ENCODE measurements around the gene KRT40.
"Not testable (repeated sequence)": the region's sequence is repeated elsewhere in the genome, so short reads cannot be mapped to it uniquely, and the experiment has no call there.

Gene KRT40

DNA sequence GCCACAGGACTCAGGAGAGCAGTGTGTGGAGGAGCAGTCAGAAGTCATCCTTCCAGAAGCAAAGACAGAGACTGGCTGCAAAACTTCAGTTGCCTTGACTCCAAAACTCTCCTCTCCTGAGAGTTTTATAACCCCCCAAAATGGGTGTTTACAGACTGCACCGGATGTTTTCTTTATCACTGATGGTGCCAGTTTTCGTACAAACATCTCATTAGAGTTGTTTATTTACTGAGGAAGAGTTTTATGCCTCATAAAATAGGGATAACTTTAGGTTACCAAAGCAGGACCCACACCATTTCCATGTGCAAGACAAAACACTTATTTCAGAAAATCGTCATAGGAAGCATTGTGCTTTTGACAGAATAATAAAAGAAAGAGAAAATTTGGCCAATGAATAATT is at the start of gene KRT40:
Gene KRT40 (minus strand): TSS at position 101 of the 400 bp plus-strand sequence. CDS start 53 bp downstream, at position 48.
- FAIRE-seq (no peak), DNase-seq (ENCODE audit: low spot score) (no peak)

DNA sequence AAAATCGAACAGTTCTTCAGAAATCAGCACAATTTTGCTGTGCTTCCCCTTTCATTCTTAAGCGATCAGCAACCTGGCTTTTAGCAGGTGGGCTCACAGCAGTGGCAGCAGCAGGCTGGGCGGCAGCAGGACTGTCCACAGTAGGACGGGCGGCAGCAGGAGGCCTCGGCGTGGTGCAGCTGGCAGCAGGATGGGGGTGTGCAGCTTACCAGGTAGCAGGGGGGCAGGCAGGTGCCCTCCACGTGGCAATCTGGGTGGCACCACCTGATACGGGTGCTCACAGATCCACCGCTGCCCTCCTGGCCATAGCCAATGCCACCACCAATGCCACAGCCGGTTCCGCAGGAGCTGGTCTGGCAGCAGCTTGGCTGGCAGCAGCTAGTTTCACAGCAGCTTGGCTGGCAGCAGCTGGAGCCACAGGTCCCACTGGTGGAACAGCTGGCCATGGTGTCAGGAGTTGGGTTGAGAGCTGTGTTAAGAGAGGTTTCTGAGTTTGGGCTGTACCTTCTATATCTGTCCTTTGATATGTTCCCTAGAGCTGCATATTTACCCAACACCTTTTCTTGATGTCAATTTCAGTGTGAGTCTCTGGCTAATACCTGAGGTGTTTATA is 45.6 kb upstream of the KRT40 start, which contains the start of gene KRTAP1-4:
Gene KRTAP1-4 (minus strand): TSS at position 563 of the 613 bp plus-strand sequence. CDS start 117 bp downstream, at position 446.
- DNase-seq (ENCODE audit: low spot score) (no peak), FAIRE-seq (peak; percentile 70)

DNA sequence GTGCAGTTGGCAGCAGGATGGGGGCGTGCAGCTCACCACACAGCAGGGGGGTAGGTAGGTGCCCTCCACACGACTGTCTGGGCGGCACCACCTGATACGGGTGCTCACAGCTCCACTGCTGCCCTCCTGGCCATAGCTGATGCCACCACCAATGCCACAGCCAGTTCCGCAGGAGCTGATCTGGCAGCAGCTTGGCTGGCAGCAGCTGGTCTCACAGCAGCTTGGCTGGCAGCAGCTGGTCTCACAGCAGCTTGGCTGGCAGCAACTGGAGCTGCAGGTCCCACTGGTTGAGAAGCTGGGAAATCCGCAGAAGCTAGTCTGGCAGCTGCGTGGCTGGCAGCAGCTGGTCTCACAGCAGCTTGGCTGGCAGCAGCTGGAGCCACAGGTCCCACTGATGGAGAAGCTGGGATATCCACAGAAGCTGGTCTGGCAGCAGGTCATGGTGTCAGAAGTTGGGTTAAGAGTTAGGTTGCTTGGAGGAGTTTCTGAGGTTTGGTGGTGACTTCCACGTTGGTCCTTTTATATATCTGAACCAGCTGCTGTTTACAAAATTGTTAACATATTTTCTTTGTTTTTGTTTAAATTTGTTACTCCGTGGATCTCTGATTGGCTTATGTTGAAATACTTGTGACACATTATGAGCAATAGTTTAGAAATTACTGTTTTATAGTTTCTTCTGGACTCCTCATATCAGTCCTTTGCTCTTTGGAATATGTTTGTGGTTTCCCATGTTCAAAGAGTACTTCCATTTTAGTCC is 42.8 kb upstream of the KRT40 start, which contains the start of gene KRTAP1-5:
Gene KRTAP1-5 (minus strand): TSS at position 494 of the 757 bp plus-strand sequence. CDS start 53 bp downstream, at position 441.
- DNase-seq (ENCODE audit: low spot score): no peak
- FAIRE-seq: no peak

DNA sequence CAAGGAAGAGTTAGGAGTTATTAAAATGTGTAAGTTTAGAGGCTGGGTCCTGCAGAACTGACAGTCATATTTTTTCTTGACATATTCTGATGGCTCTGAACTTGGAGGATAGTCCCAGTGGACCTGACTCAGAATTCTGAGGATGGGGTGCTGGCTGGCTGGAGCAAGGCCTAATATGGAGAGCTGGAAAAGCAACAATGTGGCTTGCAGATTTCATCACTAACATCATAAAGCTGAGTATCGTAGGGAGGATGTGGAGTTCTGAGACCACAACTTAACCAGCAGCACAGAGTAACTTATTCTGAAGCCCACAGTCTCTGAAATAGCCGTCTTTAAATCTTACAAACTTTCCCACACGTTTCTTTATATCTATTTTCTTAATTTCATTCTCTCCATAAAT is 40.6 kb upstream of the KRT40 start:
- DNase-seq (ENCODE audit: low spot score) (no peak), FAIRE-seq (no peak)

DNA sequence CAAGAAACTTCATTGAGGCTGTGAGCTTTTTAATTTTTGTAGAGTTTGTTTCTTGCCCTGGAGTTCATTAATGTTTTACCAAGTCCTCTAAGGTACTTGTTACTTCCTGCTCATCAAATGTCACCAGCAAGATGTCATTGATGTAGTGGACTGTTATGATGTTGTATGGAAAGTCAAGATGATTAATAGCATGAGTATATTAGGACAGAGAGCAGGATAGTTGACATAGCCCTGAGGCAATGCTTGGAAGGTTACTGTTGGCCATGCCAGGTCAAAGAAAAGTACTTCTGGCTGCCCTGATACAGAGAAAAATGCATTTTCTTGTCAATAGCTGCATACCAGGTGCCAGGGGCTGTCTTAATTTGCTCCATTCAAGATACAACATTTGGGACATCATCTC is 36.2 kb upstream of the KRT40 start:
- DNase-seq (ENCODE audit: low spot score): no peak
- no peak for FAIRE-seq

DNA sequence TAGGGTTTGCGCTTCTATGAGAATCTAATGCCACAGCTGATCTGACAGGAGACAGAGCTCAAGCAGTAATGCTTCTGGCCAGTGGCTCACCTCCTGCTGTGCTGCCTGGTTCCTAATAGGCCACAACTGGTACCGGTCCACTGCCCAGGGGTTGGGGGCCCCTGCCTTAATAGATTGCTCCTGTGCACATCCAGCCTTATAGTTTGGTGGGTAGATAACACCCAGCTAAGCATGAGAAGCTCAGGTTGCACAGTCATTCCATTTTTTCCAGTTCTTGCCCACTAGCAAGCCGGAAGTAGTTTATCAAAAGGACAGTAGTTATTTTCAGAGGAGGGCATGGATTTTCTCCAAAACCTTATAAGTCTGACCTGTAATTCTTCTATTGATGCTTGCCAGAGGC is 35.3 kb upstream of the KRT40 start:
- no peak for FAIRE-seq

DNA sequence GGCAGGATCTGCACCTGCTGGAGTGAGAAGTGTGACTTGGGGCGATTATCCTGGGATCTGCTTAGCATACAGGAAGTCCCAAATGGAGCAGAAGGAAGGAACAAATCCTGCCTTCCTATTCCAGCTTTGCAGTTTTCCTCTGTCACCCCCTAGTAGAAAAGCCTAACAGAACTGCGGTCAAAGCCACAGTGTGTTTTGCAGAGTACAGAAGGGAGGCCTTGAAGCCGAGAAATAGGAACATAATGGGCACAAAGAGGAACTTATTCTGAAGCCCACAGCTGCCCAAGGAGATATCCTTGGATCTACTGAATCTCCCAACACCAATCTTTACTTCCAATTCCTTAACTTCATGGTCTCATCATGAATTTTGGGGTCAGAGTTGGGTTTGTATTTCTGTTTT is 34.4 kb upstream of the KRT40 start:
- DNase-seq (ENCODE audit: low spot score) (no peak), FAIRE-seq (no peak)

More for the DNA sequence above, 35.3 kb upstream of the KRT40 start:
- no peak for DNase-seq (ENCODE audit: low spot score)

DNA sequence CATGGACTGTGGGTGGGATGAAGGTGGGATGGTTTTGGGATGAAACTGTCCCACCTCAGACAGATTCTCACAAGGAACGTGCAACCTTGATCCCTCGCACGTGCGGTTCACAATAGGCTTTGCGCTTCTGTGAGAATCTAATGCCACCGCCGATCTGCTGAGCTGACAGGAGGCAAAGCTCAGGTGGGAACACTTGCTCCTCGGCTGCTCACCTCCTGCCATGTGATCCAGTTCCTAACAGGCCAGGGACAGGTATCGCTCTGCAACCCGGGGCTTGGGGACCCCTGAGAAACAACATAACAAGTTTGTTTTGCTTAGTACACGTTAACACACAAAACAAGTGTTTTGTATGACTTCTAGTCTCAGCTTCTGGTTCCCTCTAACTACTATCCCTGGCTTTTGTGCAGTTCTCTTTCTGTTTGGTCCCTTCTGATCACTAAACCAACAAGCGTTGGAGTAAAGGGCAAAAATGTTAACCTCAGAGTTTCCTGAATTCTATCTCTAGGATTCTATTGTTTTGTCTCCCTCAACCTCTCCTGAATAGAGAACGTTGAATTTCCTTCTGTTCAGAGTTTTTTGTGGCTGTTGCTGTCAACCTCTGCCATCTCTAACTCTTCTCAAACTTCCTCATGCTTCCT is 32.6 kb upstream of the KRT40 start:
- DNase-seq (ENCODE audit: low spot score) (no peak), FAIRE-seq (no peak)

DNA sequence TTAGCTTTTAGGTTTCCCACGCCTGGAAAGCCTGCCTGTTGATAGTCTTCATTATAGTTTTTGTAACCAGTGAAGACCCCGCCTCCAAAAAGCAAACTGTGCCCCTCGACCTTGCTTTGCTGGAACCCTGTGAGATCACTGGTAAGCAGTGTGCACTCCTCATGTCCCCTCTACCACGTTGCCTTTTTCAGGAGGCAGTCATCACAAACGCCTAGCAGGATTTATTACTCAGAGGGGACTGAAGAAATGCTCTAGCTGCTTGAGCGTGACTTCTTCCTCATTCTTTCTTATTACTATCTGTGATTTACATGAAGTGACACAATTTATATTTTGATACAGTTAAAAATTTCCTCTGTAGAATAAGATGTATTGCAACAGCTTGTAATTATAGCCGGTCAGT is 31.3 kb upstream of the KRT40 start:
- no peak for FAIRE-seq
- no peak for DNase-seq (ENCODE audit: low spot score)

DNA sequence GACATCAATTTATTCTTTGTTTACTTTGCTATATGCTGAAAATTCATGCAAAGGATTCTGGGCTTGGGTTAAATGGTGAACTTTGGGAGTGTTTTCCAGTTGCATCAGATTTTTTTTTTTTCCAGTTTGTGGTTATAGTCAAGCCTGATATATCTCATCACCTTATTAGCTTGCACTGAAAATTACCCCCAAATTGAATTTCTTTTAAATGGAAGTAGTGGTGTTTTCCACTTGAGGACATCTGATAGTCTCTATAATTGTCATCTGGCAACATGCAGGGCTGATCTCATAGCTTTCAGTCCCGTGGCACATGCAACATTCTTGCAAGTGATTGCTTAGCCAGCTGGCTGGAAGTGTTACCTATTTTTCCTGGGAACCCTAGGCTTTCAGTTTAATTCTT is 29.5 kb upstream of the KRT40 start:
- FAIRE-seq: no peak
- no peak for DNase-seq (ENCODE audit: low spot score)

DNA sequence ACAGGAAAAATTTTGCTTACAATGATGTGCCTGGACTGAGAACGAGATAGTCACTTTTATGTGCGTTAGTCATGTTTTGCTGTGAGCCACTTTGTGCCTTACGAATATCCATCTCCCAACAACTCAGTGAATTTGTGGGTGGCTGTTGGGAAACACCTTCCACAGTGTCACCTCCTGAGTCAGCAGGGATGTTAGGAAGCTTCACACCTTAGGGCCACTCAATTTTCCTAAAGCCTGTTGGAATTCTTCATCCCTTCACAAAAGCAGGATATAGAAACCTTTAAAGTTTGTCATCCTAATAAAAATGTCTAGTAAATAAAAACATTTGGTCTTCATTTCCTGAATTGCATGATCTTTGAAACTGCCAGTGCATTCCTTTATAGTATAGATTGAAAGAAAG is 29.1 kb upstream of the KRT40 start:
- DNase-seq (ENCODE audit: low spot score) (no peak), FAIRE-seq (no peak)

DNA sequence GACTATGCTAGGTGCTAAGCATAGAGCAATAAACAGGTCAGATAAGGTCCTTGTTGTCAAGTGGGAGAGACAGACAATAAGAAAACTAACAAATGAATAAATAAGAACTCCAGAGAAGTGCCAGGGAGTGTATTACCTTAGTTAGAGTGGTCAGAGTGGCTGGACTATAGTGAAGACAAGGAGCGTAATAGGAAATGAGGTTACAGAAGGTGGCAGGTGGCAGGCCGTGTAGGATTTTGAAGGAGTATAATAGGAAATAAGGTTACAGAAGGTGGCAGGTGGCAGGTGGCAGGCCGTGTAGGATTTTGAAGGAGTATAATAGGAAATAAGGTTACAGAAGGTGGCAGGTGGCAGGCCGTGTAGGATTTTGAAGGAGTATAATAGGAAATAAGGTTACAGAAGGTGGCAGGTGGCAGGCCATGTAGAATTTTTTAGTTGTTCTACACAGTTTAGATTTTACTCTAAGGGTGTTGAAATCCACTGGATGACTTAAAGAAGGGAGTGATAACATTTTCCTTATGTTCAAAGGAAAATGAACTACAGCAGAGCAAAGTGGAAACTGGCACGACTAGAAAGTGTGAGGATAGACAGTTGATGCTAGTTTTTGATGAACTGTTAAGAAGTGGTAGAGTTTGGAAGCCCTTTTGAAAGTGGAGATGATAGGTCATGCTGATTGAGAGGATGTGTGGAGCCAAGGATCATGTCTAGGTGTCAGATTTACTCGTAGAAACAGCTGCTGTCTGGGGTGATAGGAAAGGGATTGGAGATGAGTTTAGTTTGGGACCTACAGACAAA is 28.4 kb upstream of the KRT40 start:
- FAIRE-seq: no peak
- no peak for DNase-seq (ENCODE audit: low spot score)

DNA sequence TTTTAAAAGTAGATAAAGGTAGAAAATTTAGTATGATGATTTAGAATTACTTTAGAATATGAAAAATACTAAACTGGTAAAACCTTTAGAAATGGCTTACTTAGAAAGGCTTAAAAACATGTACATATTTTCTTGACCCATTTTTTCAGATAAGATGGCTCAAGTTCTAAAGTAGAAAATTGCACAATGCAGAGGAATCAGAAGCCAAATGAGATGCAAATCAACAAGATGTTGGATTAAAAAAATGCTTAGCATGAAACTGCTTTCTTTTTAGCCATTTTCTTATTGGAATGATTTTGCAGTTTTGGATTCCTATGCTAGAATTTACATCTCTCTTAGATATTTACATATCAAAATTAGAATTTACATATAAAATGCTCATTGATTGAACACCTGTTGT is 26.3 kb upstream of the KRT40 start:
- no peak for FAIRE-seq
- DNase-seq (ENCODE audit: low spot score): no peak

DNA sequence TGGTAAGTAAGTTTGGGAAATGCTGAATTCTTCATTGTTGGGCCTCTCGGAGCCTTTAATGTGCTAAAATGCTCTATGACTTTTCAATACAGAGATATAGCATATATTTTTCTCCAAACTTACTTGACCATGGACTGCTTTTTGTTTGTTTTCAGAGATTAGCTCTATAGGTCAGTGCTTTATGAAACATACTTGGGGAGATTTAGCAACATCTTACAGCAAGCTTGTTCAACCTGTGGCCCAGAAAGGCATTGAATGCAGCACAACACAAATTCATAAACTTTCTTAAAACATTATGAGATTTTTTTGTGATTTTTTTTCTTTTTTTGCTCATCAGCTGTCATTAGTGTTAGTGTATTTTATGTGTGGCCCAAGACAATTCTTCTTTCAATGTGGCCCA is 25.8 kb upstream of the KRT40 start:
- FAIRE-seq (no peak), DNase-seq (ENCODE audit: low spot score) (no peak)

DNA sequence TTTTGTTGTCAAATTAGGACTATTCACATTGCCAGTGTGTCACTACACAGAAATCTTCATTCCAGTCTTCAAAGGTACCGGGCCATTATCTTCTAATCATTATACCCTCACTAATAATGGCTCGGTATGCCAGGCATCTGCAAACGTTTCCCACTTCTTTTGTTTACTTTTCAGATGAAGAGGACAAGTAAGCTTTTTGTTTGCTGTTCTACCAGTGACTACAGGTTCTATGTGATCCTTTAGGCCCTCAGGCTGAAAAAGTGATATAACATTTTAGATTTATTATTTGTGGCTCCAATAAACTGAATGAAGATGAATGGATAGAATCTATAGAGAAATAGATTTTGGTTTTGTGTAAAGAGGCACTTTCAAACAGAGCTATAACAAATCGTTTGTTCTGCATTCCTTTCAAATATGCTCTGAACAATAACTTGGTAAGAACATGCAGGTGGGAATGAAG is 25.2 kb upstream of the KRT40 start:
- FAIRE-seq: no peak
- no peak for DNase-seq (ENCODE audit: low spot score)

DNA sequence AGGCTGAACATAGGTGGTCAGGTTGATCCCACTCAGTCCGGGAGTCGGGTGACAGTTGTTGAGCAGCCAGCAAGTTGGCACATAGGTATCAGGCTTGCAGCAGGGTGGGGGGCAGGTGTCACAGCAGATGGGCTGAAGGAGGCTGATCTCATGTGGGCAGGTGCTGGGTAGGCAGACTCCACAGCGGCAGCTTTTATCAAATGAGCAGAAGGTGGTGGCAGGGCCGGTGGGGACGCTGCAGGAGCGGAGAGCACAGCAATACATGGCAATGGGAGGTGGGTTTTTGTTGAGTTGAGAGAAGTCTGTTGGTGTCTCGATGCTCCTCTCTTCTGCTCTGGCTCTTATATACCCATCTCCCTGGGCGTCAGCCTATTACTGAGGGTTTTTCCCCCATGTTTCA is 24.7 kb upstream of the KRT40 start, which contains the start of gene KRTAP3-1:
Gene KRTAP3-1 (minus strand): TSS at position 318 of the 400 bp plus-strand sequence. CDS start 54 bp downstream, at position 264.
- DNase-seq (ENCODE audit: low spot score): no peak
- FAIRE-seq: no peak

DNA sequence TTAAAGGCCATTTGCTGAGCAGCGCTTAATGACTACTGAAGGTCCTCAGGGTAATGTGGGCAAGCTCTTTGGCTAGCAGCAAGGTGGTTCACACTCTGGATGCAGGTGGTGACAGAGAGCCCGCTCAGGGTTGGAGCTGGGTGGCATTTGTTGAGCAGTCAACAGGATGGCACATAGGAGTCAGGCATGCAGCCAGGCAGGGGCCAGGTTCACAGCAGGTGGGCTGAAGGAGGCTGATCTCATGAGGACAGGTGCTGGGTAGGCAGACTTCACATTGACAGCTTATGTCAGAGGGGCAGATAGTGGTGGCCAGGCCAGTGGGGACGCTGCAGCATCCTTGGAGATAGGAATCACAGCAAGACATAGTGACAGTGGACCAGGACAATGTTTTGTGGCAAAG is 20.3 kb upstream of the KRT40 start:
- FAIRE-seq: no peak
- DNase-seq (ENCODE audit: low spot score): no peak

DNA sequence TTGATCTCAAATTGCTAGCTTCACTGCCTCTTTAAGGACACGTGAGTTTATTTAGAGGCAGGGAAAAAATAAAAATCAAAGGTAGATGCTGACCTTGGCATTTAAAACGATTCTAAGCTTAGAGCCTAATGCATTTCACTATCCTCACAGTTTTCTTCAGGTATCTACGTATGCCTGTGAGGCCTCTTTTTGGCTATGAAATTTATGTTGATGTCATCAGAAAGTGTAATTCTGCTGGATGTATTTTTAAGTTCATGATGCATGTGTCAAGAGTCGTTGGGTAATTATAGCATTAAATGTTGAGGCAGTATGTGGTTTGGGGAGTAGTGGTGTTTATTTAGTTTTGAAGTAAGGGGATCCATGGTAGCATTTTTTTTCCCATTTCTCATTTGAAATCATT is 19.8 kb upstream of the KRT40 start:
- FAIRE-seq: no peak
- no peak for DNase-seq (ENCODE audit: low spot score)

DNA sequence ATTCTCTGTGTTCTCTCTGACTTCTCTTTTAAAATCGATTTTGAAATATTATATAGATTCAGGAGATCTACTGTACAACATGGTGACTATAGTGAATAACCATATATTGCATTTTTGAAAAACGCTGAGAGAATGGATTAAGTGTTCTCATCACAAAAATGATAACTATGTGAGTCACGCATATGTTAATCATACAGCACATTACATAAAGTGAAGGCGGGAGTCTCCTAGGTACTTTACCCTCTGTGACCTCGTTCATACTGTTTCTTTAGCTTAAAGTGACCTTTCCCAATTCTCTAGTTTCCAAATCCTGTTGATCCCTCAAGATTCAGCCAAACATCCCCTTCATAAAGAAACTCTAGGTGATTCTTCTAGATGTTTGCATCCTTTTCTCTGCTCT is 18.7 kb upstream of the KRT40 start:
- FAIRE-seq (no peak), DNase-seq (ENCODE audit: low spot score) (no peak)

DNA sequence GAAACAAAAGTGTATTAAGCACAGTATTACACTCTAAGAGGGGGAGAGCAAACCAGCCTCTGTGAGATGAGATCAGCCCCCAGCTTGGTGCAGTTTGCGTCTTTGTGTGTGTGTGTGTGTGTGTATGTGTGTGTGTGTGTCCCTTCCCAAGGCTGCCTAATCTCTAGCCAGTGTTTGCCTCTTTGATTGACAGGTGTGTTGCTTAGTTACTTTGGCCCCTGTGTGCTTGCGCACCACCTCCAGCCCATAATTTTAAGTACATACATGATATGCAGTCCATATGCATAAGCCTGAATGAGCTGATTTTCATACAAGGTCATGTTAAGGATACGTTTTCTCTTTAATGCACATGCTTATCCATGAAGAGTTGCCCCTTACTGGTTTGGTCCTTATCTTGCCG is 17.7 kb upstream of the KRT40 start:
- no peak for DNase-seq (ENCODE audit: low spot score)
- no peak for FAIRE-seq

DNA sequence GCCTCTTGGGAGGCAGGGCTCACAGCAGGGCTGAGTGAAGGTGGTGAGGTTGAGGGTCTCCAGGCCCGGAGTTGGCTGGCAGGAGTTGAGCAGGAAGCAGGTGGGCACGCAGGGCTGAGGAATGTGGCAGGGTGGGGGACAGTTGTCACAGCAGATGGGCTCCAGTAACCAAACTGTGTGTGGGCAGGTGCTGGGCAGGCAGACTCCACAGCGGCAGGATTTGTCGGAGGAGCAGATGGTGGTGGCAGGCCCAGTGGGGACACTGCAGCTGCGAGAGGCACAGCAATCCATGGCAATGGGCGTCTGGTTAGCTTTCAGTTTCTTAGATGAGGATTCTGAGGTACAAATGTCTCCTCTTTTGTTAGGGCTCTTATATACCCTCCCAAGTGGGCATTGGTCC is 15.4 kb upstream of the KRT40 start, which contains the start of gene KRTAP3-2:
Gene KRTAP3-2 (minus strand): TSS at position 344 of the 400 bp plus-strand sequence. CDS start 53 bp downstream, at position 291.
- peak; percentile 96 for FAIRE-seq
- DNase-seq (ENCODE audit: low spot score): not testable (repeated sequence)

All from urothelium cell line (cell line).